ENCODE measurements around the gene PHLPP1. TPM values are rescaled to one million over a fixed set of nuclear protein-coding genes. Genes with fewer than 3 reads are reported as not detected.

Gene PHLPP1
- total and polyA plus RNA-seq, 2 of the 13 experiments (the other 11 are each of a cell fraction or from before 2014, with no cell fraction given): 9.8 to 18.5 TPM

GRCh38 chr18:62715759-62716615 lies 646 bp downstream of the PHLPP1 start (continued):
- TF ChIP-seq ZSCAN22 (CRISPR knock-in tag; IDR thresholded peaks at IDR 0.05) (no peak), ZNF615 (CRISPR knock-in tag; IDR thresholded peaks at IDR 0.05; ENCODE audit: borderline replicate concordance) (no peak), ZNF451 (CRISPR knock-in tag; IDR thresholded peaks at IDR 0.05) (no peak), ZNF18 (CRISPR knock-in tag; IDR thresholded peaks at IDR 0.05; ENCODE audit: insufficient replicate concordance) (no peak), SALL2 (CRISPR knock-in tag; IDR thresholded peaks at IDR 0.05) (0 out of 2 replicates have a peak, but pooled peaks have one; percentile 36), ZIK1 (CRISPR knock-in tag; IDR thresholded peaks at IDR 0.05; ENCODE audit: borderline replicate concordance, low read depth) (peak; percentile 44; the same call in 1 of the 2 replicates), SOX13 (IDR thresholded peaks at IDR 0.05) (no peak), SOX13 (CRISPR knock-in tag; conservative IDR thresholded peaks at IDR 0.05 in 1 of 2, IDR thresholded peaks at IDR 0.05 in 1 of 2) (no peak), GABPB1 (CRISPR knock-in tag; IDR thresholded peaks at IDR 0.05) (0 out of 2 replicates have a peak, but pooled peaks have one; percentile 19), ZNF383 (CRISPR knock-in tag; IDR thresholded peaks at IDR 0.05; ENCODE audit: borderline replicate concordance) (no peak), ZBTB20 (CRISPR knock-in tag; IDR thresholded peaks at IDR 0.05; ENCODE audit: borderline replicate concordance, low read depth) (no peak), NFKBIZ (CRISPR knock-in tag; IDR thresholded peaks at IDR 0.05) (no peak), SALL1 (CRISPR knock-in tag; IDR thresholded peaks at IDR 0.05) (peak; percentile 40; the same call in 1 of the 2 replicates), GPN1 (CRISPR knock-in tag; IDR thresholded peaks at IDR 0.05; ENCODE audit: borderline replicate concordance) (no peak), GATA4 (IDR thresholded peaks at IDR 0.05; ENCODE audit: borderline replicate concordance, low read depth) (no peak), JDP2 (CRISPR knock-in tag; IDR thresholded peaks at IDR 0.05; ENCODE audit: borderline replicate concordance) (no peak), ZNF276 (CRISPR knock-in tag; IDR thresholded peaks at IDR 0.05; ENCODE audit: low read depth) (no peak), RARA (CRISPR knock-in tag; IDR thresholded peaks at IDR 0.05) (0 out of 2 replicates have a peak, but pooled peaks have one; percentile 6), SKI (IDR thresholded peaks at IDR 0.05; ENCODE audit: partially characterized antibody) (peak; percentile 9), ZNF678 (CRISPR knock-in tag; IDR thresholded peaks at IDR 0.05) (no peak), RXRA (CRISPR knock-in tag; IDR thresholded peaks at IDR 0.05) (0 out of 2 replicates have a peak, but pooled peaks have one; percentile 34), MIXL1 (CRISPR knock-in tag; IDR thresholded peaks at IDR 0.05) (no peak), KLF6 (CRISPR knock-in tag; IDR thresholded peaks at IDR 0.05) (no peak), NR2C2 (CRISPR knock-in tag; IDR thresholded peaks at IDR 0.05; ENCODE audit: borderline replicate concordance) (no peak), MYC (CRISPR knock-in tag; IDR thresholded peaks at IDR 0.05; ENCODE audit: borderline replicate concordance) (peak; percentile 70), TFDP2 (CRISPR knock-in tag; IDR thresholded peaks at IDR 0.05) (peak; percentile 40; the same call in 1 of the 2 replicates), SNRNP70 (IDR thresholded peaks at IDR 0.05; ENCODE audit: low read depth, low read length) (no peak)
